Neural cell (in vitro differentiated cells): ENCODE data around the gene KCNJ1.

Experiments used
- POLR2AphosphoS5 ChIP-seq: IDR thresholded peaks from 2 replicates; pipeline ENCODE4 v1.6.1; 2012
- TF ChIP-seq, protein P1 (sequence below): fragments of 450-650 bp; IDR thresholded peaks from 2 replicates; pipeline ENCODE4 v1.5.1; 2014; ENCODE audit warnings: antibody characterized with exemption, mild to moderate bottlenecking, moderate library complexity; ENCODE audit not compliant: poor library complexity, severe bottlenecking

GRCh38 chr11:128840783-128841182, 26.3 kb downstream of the KCNJ1 start:
- TF ChIP-seq, protein P1, sequence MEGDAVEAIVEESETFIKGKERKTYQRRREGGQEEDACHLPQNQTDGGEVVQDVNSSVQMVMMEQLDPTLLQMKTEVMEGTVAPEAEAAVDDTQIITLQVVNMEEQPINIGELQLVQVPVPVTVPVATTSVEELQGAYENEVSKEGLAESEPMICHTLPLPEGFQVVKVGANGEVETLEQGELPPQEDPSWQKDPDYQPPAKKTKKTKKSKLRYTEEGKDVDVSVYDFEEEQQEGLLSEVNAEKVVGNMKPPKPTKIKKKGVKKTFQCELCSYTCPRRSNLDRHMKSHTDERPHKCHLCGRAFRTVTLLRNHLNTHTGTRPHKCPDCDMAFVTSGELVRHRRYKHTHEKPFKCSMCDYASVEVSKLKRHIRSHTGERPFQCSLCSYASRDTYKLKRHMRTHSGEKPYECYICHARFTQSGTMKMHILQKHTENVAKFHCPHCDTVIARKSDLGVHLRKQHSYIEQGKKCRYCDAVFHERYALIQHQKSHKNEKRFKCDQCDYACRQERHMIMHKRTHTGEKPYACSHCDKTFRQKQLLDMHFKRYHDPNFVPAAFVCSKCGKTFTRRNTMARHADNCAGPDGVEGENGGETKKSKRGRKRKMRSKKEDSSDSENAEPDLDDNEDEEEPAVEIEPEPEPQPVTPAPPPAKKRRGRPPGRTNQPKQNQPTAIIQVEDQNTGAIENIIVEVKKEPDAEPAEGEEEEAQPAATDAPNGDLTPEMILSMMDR: no peak
- no peak for TF ChIP-seq POLR2AphosphoS5
